Measurements from ENCODE around the gene FNDC3B. TPM values are rescaled to one million over a fixed set of nuclear protein-coding genes. Genes with fewer than 3 reads are reported as not detected.

Gene FNDC3B
- total RNA-seq, 1 donor from 2014 or later = 204 TPM

DNA sequence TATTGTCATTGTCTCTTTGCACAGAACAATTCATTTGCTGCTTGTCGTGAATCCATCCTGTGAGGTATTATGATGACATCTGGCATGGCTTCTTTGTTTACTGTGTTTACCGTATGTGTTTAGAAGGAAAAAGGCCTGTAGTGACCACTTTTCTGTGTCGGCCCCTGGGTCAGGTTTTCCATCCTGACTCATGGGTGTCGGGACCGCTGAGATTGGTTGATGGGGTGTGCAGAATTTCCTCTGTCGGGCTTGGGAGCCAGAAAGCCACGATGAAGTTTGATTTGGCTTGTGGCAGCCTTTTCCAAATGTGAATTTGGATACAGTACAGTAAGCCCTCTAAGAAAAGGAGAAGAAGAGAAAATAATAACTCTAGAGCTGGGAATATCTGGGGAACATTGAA lies 113.5 kb downstream of the FNDC3B start:
- peaks cover 3% of the 10 kb centered on the region for H3K27me3 Mint-ChIP-seq (ENCODE audit: unreplicated experiment)
- peak overlapping the region; percentile 80 for H3K4me3 Mint-ChIP-seq (ENCODE audit: unreplicated experiment)

DNA sequence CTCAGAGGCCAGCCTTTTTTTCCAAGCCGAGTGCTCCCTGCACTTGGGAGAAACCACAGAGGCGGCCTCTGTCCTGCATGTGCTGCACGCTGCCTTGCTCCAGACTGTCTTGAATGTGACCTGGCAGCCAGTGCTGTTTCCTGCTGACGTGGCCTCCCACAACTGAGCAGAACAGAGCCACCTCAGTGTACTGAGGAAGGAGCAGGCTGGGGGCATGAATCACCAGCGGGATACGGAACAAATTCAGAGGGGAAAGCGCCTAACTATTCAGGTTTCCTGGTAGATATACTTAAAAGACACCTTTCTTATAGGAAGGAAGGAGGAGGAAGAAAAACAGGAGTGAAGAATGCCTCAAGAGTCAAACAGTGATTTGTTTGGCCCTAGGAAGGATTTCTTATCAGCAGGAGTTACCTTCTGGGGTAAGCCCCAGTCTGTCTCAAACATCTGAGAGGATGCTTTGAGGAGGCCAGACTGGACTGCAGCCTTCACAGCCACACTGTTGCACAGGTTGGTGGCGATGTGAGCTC lies 114.0 kb downstream of the FNDC3B start:
- Mint-ChIP-seq H3K4me3 (ENCODE audit: unreplicated experiment) (peak overlapping the region; percentile 80), H3K9me3 (ENCODE audit: unreplicated experiment) (no peaks in the 10 kb centered on the region), H3K4me1 (ENCODE audit: unreplicated experiment) (peaks cover 87% of the 10 kb centered on the region), H3K36me3 (ENCODE audit: low read depth, unreplicated experiment) (peaks cover 13% of the 10 kb centered on the region), H3K27ac (ENCODE audit: unreplicated experiment) (peak overlapping the region; percentile 96), H3K27me3 (ENCODE audit: unreplicated experiment) (peaks cover 3% of the 10 kb centered on the region)
- TF ChIP-seq CTCF (IDR thresholded peaks at IDR 0.05; ENCODE audit: unreplicated experiment) = no peak
- DNase-seq (ENCODE audit: low spot score) = peak; percentile 67

More for the DNA sequence above, 113.5 kb downstream of the FNDC3B start:
- H3K9me3 Mint-ChIP-seq (ENCODE audit: unreplicated experiment) = no peaks in the 10 kb centered on the region
- H3K27ac Mint-ChIP-seq (ENCODE audit: unreplicated experiment) = peak overlapping the region; percentile 96
- no peak for DNase-seq (ENCODE audit: low spot score)
- peaks cover 87% of the 10 kb centered on the region for H3K4me1 Mint-ChIP-seq (ENCODE audit: unreplicated experiment)
- H3K36me3 Mint-ChIP-seq (ENCODE audit: low read depth, unreplicated experiment) = peaks cover 10% of the 10 kb centered on the region
- TF ChIP-seq CTCF (IDR thresholded peaks at IDR 0.05; ENCODE audit: unreplicated experiment) = no peak

DNA sequence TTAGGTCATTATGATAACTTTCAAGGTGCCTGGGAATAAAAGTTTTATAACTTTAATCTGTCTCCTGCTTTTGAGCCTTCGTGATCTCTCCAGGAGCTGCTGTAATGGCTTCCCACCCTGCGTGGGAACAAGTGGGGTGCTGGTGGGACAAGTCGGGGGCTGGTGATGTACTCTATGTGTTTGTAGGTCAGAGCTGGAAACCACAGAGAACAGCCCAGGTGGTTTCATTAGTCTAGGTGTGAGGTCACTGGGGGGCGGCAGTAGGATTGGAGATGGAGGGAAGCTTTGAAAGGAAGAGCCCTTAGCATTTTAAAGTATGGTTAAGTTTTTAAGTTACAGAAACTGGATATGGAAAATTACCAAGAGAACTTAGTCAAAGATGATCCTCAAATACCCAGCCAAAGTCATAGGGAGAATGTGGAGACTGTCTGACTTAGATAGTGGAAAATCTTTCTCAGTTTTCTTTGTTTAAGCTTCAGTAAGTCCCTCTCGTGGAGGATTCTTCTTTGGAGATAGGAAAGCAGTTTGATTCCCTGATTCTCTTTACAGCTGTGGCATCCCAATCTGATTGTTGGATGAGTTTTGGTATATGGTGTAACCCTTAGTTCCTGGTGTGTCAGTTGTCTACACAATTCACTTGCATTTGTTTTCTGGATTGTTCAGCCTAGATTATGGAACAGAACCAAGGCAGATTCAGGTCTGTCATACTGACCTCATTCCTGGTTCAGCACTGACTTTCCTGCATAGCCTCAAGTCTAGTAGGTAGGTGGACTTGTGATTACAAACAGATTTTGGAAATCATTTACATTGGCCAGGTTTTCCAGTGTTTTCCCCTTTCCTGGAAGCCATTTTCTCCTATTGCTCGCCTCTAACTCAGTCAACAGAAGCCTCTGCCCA lies 115.6 kb downstream of the FNDC3B start:
- Mint-ChIP-seq H3K27ac (ENCODE audit: unreplicated experiment) (peak overlapping the region; percentile 96), H3K27me3 (ENCODE audit: unreplicated experiment) (peaks cover 3% of the 10 kb centered on the region), H3K9me3 (ENCODE audit: unreplicated experiment) (no peaks in the 10 kb centered on the region), H3K4me3 (ENCODE audit: unreplicated experiment) (no peak overlapping the region), H3K4me1 (ENCODE audit: unreplicated experiment) (peaks cover 90% of the 10 kb centered on the region), H3K36me3 (ENCODE audit: low read depth, unreplicated experiment) (peaks cover 14% of the 10 kb centered on the region)
- no peak for DNase-seq (ENCODE audit: low spot score)
- no peak for TF ChIP-seq CTCF (IDR thresholded peaks at IDR 0.05; ENCODE audit: unreplicated experiment)

GRCh38 chr3:172155897-172156585 lies 116.7 kb downstream of the FNDC3B start:
- Mint-ChIP-seq H3K36me3 (ENCODE audit: low read depth, unreplicated experiment) (peaks cover 14% of the 10 kb centered on the region), H3K4me3 (ENCODE audit: unreplicated experiment) (no peak overlapping the region), H3K27me3 (ENCODE audit: unreplicated experiment) (peaks cover 3% of the 10 kb centered on the region), H3K27ac (ENCODE audit: unreplicated experiment) (peak overlapping the region; percentile 68), H3K4me1 (ENCODE audit: unreplicated experiment) (peaks cover 85% of the 10 kb centered on the region), H3K9me3 (ENCODE audit: unreplicated experiment) (no peaks in the 10 kb centered on the region)
- DNase-seq (ENCODE audit: low spot score) = no peak
- TF ChIP-seq CTCF (IDR thresholded peaks at IDR 0.05; ENCODE audit: unreplicated experiment) = no peak

Data from endothelial cell (in vitro differentiated cells).